GOT3 (cell line): ENCODE results near the gene APIP.

Experiments used
- DNase-seq: peaks from one replicate; lab custom pipeline; 2025; ENCODE audit warnings: mixed read lengths; lab: John Stamatoyannopoulos, UW

APIP gene

DNA sequence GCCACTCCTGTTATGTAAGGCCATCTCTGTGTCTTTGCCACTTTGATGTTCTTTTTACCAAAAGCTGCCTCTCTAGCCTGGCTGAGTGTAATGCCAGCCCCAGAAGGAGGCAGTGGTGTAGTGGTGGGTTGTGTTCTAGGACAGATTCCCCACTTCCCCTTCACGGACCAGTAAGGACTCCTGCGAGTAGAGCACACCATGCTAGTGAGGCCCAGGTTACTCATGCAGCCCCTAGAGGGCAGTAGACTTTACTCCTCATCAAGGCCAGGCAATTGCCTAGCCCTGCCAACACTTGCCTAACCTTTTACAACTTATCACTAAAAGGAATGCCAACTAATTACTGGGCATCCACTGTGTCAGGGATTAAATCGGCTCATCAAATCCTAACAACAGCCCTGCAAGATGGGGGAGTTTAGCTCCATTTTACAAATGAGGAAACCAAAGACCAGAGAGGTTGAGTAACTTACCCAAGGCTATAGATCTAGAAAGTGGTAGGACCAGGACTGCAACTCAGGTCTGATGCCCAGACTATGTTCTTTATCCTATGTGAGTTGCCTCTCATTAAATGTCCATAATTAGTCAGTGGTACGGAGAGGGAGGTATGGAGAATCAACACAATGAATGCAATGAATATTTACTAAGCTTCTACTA lies 75.3 kb downstream of the APIP start:
- DNase-seq: no peak

DNA sequence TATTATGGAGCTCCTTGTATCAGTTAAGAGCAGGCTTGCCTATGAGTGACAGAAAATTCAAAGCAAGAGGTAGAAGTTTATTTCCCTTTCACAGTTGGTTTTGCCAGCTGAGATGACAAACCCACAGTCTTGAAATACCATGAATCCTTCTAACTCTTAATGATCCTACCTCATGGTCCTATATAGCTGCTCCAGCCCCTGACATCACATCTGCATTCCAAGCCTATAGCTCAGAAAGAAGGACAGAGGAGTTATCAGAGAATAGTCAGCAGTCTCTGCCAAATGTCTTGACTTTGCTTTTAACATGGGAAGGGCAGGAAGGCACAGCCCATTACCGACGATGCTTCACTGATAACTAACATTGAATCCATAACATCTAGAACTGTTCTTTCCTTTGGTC lies 76.2 kb downstream of the APIP start:
- no peak for DNase-seq

DNA sequence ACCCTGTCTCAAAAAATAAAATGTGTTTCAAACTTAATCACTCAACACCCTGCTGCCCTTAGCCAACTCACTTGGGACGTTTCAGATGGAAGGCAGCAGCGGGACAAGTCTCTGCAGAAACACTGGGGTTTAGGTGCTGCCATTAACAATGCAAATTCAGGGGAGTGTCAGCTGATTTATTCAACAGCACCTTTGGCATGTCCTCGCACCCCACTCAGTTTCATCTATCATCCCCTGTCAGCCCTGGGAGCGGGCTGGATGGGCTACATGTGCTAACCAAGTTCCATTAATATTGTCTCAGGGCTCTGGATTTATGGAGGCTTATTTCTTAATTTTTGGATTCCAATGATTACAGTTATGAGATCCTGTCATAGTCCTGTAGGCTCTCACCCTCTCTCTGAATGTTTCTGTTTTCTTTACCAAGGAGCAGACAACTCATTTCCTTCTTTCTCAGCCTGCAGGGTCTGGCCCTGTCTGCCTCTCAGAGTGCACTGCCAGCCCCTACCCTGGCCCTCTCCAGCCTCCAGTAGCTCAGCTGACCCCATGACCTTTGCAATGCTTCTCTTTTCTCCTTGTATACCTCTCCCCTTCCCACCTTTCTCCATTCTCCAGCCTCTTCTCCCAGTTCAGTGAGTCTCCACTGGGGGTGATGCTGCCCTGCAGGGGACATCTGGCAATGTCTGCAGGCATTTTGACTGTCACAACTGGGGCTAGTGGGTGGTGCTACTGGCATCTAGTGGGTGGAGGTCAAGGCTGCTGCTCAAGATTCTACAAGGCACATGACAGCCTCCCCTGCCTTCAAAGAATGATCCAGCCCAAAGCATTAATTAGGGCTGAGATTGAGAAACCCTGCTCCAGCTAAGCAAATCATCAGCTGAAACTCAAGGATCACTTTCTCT lies 79.0 kb downstream of the APIP start:
- no peak for DNase-seq

DNA sequence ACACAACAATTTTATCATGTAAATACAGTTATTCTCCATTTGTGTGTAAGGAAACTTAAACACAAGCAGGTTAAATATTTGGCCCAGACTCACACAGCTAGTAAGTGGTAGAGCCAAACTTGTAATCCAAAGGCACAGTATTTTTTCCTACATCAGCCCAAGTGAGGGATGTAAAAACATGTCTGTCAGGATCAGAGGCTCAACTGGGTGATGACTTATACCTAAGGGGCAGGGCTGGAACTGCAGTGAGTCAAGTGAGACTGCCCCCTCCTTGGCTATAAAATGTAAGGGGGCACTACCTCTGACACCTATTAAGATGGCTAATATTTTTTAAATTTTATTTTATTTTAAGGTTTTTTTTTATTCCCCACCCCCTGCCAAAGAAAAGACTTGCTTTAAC lies 82.6 kb downstream of the APIP start:
- no peak for DNase-seq
